NCI-H2107 treated with DMSO at 0.1 percent for 48 hours (cell line): ENCODE results near the gene LRIG1.

Experiments used
- DNase-seq: peaks from one replicate; lab custom pipeline; 2025; ENCODE audit not compliant: unreplicated experiment; lab: John Stamatoyannopoulos, UW

LRIG1 gene

GRCh38 chr3:66363148-66363547 is 137.7 kb downstream of the LRIG1 start:
- DNase-seq: no peak

GRCh38 chr3:66362541-66362941 is 138.3 kb downstream of the LRIG1 start:
- no peak for DNase-seq

GRCh38 chr3:66361356-66361755 is 139.5 kb downstream of the LRIG1 start:
- DNase-seq: no peak

GRCh38 chr3:66355997-66356396 is 144.8 kb downstream of the LRIG1 start:
- DNase-seq: no peak

- DNase-seq: no peak
Measured at GRCh38 chr3:66355394-66355793, 145.4 kb downstream of the LRIG1 start.

GRCh38 chr3:66354001-66354400 is 146.8 kb downstream of the LRIG1 start:
- DNase-seq: no peak

- no peak for DNase-seq
Measured at GRCh38 chr3:66353530-66353929, 147.3 kb downstream of the LRIG1 start.

- no peak for DNase-seq
Measured at GRCh38 chr3:66353039-66353438, 147.8 kb downstream of the LRIG1 start.

- no peak for DNase-seq
Measured at GRCh38 chr3:66350601-66351000, 150.2 kb downstream of the LRIG1 start.

GRCh38 chr3:66348704-66349103 is 152.1 kb downstream of the LRIG1 start:
- DNase-seq: no peak

- no peak for DNase-seq
Measured at GRCh38 chr3:66344848-66345578, 155.8 kb downstream of the LRIG1 start.

- DNase-seq: no peak
Measured at GRCh38 chr3:66344391-66344811, 156.4 kb downstream of the LRIG1 start.

GRCh38 chr3:66342717-66343356 is 158.0 kb downstream of the LRIG1 start:
- no peak for DNase-seq

GRCh38 chr3:66338927-66339326 is 161.9 kb downstream of the LRIG1 start:
- no peak for DNase-seq

- DNase-seq: no peak
Measured at GRCh38 chr3:66336333-66336766, 164.5 kb downstream of the LRIG1 start.

GRCh38 chr3:66335671-66336070 is 165.2 kb downstream of the LRIG1 start:
- no peak for DNase-seq
